Smooth muscle cell (in vitro differentiated cells): ENCODE data around the gene AJM1. TPM values are rescaled to one million over a fixed set of nuclear protein-coding genes. Genes with fewer than 3 reads are reported as not detected.
A peak's percentile ranks its signal among the peaks of the same experiment; 100 is the strongest.
"Not testable (repeated sequence)": the region's sequence is repeated elsewhere in the genome, so short reads cannot be mapped to it uniquely, and the experiment has no call there.

ENCODE experiments used
- DNase-seq: peaks from one replicate; lab custom pipeline; 2025; ENCODE audit not compliant: unreplicated experiment; lab: John Stamatoyannopoulos, UW
- H2AFZ ChIP-seq: fragments of 200-600 bp; sonication (generic); 2 replicates; pipeline ENCODE4 v1.6.0; 2016; ENCODE audit warnings: antibody characterized with exemption, low read depth, mild to moderate bottlenecking
- H3F3A ChIP-seq: fragments of 200-600 bp; sonication (generic); 2 replicates; pipeline ENCODE4 v1.6.0; 2017; ENCODE audit warnings: antibody characterized with exemption, low read depth
- H3K27ac ChIP-seq: fragments of 200-600 bp; sonication (generic); 2 replicates; pipeline ENCODE4 v1.5.1; 2016; ENCODE audit warnings: low read depth, mild to moderate bottlenecking
- H3K27me3 ChIP-seq: fragments of 200-600 bp; sonication (generic); 2 replicates; pipeline ENCODE4 v1.6.1; 2016; ENCODE audit warnings: low read depth, mild to moderate bottlenecking
- H3K36me3 ChIP-seq: fragments of 200-600 bp; sonication (generic); 2 replicates; pipeline ENCODE4 v1.5.1; 2016; ENCODE audit warnings: low read depth
- H3K4me1 ChIP-seq: fragments of 200-600 bp; sonication (generic); 2 replicates; pipeline ENCODE4 v1.5.1; 2016; ENCODE audit warnings: low read depth
- H3K4me2 ChIP-seq: fragments of 200-600 bp; sonication (generic); 2 replicates; pipeline ENCODE4 v1.6.0; 2016; ENCODE audit warnings: mild to moderate bottlenecking
- H3K4me3 ChIP-seq: fragments of 200-600 bp; sonication (generic); 2 replicates; pipeline ENCODE4 v1.5.1; 2016; ENCODE audit warnings: mild to moderate bottlenecking
- H3K79me2 ChIP-seq: fragments of 200-600 bp; sonication (generic); 2 replicates; pipeline ENCODE4 v1.6.0; 2016; ENCODE audit warnings: low read depth, mild to moderate bottlenecking
- H3K9ac ChIP-seq: fragments of 200-600 bp; sonication (generic); 2 replicates; pipeline ENCODE4 v1.6.0; 2016; ENCODE audit warnings: low read depth
- H3K9me3 ChIP-seq: fragments of 200-600 bp; sonication (generic); replicated peaks from 2 replicates; pipeline ENCODE4 v1.5.1; 2016; ENCODE audit warnings: low read depth
- H4K20me1 ChIP-seq: fragments of 200-600 bp; sonication (generic); 2 replicates; pipeline ENCODE4 v1.6.0; 2016; ENCODE audit warnings: low read depth
- WGBS: methylation state at CpG from one replicate; pipeline ENCODE4 v1.1.7; 2016; ENCODE audit warnings: low lambda C conversion rate; 5-methylcytosine and 5-hydroxymethylcytosine counted together
- polyA plus RNA-seq: library from polyadenylated mRNA; unstranded; fragments of >200 nt; fragmentation: Nextera tagmentation; extraction: Ambion mirVana; gene quantifications from 2 replicates; pipeline ENCODE4 v1.2.1, GENCODE V29; 2016
- total RNA-seq: library from RNA; depleted of rRNA; stranded (reverse); fragments of >200 nt; gene quantifications from 2 replicates; pipeline ENCODE4 v1.2.3, GENCODE V29; 2014
- TF ChIP-seq, protein P1 (sequence below): fragments of 200-600 bp; sonication (generic); IDR thresholded peaks from 2 replicates; pipeline ENCODE4 v1.5.1; 2017; ENCODE audit warnings: borderline replicate concordance, mild to moderate bottlenecking, antibody characterized with exemption; ENCODE audit not compliant: insufficient read depth, poor library complexity, severe bottlenecking

Gene AJM1
- total and polyA plus RNA-seq, 2 experiments from 2014 or later = 1.8 to 2.9 TPM

GRCh38 chr9:136840877-136841645 is 1.2 kb upstream of the AJM1 start:
- no peaks in the 10 kb centered on the region for H3K27me3 ChIP-seq
- H3K79me2 ChIP-seq = no peaks in the 10 kb centered on the region
- no peak overlapping the region for H3K4me3 ChIP-seq
- peaks cover 21% of the 10 kb centered on the region for H3K4me1 ChIP-seq
- 75% methylated on average over 28 of the region's 28 CpGs for WGBS
- TF ChIP-seq, protein P1, sequence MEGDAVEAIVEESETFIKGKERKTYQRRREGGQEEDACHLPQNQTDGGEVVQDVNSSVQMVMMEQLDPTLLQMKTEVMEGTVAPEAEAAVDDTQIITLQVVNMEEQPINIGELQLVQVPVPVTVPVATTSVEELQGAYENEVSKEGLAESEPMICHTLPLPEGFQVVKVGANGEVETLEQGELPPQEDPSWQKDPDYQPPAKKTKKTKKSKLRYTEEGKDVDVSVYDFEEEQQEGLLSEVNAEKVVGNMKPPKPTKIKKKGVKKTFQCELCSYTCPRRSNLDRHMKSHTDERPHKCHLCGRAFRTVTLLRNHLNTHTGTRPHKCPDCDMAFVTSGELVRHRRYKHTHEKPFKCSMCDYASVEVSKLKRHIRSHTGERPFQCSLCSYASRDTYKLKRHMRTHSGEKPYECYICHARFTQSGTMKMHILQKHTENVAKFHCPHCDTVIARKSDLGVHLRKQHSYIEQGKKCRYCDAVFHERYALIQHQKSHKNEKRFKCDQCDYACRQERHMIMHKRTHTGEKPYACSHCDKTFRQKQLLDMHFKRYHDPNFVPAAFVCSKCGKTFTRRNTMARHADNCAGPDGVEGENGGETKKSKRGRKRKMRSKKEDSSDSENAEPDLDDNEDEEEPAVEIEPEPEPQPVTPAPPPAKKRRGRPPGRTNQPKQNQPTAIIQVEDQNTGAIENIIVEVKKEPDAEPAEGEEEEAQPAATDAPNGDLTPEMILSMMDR = peak; percentile 2
- no peak overlapping the region for H2AFZ ChIP-seq
- peak overlapping the region; percentile 59 for H3K4me2 ChIP-seq
- H3K36me3 ChIP-seq = no peaks in the 10 kb centered on the region
- H3K27ac ChIP-seq = no peak overlapping the region
- no peaks in the 10 kb centered on the region for H3K9me3 ChIP-seq
- DNase-seq = peak; percentile 21
- peaks cover 26% of the 10 kb centered on the region for H4K20me1 ChIP-seq
- no peak overlapping the region for H3K9ac ChIP-seq
- H3F3A ChIP-seq = peaks cover 10% of the 10 kb centered on the region

DNA sequence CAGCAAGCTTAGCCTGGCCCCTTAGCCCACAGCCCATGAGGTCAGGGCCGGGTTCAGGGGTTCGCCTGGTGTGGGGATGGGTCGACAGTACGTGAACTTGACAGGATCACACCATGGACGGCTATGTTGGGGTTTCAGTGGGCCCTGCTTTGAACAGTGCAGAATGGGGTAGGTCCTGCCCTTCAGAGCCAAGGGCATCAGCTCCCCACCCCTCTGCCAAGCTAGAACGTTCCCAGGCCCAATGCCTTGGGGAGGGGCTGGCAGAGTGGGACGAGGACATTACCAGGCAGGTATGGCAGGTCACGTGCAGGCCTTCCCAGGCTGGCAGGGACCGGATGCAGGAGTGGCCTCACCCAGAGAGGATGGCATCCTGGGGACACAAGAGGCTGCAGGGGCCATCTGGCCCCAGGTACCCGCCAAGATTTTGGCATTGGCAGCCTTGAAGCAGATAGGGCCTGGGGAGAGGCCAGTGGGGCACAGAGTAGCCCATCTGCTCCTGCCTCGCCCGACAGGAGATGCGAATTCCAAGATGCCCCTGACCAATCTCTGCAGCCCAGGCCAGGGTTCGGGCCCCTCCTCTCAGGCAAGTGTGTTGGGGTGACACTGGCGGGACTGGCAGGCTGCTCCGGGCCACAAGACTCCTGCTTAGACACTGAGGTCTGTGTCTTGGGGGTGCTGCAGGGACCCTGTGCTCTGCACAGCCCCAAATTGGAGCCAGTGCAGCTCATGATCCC is 465 bp upstream of the AJM1 start:
- not testable (repeated sequence) for H3K9me3 ChIP-seq, H3F3A ChIP-seq, H3K79me2 ChIP-seq, H3K9ac ChIP-seq, H3K36me3 ChIP-seq, H3K27ac ChIP-seq, H3K27me3 ChIP-seq, H2AFZ ChIP-seq, DNase-seq
- Histone ChIP-seq H3K4me3 (peak overlapping the region; percentile 55), H3K4me1 (peaks cover 21% of the 10 kb centered on the region), H4K20me1 (peaks cover 26% of the 10 kb centered on the region), H3K4me2 (peak overlapping the region; percentile 81)
- WGBS = 64% methylated on average over 16 of the region's 16 CpGs

- Histone ChIP-seq H3K4me1 (peaks cover 24% of the 10 kb centered on the region), H4K20me1 (peaks cover 26% of the 10 kb centered on the region), H3K4me2 (peak overlapping the region; percentile 81)
- DNase-seq, H3K9ac ChIP-seq, H3K27me3 ChIP-seq, H3K36me3 ChIP-seq, H3F3A ChIP-seq, H3K9me3 ChIP-seq, H3K27ac ChIP-seq, H3K4me3 ChIP-seq, H3K79me2 ChIP-seq, H2AFZ ChIP-seq: not testable (repeated sequence)
- whole genome bisulfite sequencing = 80% methylated on average over 20 of the region's 21 CpGs
Observed at GRCh38 chr9:136843159-136843800, 1.0 kb downstream of the AJM1 start.

DNA sequence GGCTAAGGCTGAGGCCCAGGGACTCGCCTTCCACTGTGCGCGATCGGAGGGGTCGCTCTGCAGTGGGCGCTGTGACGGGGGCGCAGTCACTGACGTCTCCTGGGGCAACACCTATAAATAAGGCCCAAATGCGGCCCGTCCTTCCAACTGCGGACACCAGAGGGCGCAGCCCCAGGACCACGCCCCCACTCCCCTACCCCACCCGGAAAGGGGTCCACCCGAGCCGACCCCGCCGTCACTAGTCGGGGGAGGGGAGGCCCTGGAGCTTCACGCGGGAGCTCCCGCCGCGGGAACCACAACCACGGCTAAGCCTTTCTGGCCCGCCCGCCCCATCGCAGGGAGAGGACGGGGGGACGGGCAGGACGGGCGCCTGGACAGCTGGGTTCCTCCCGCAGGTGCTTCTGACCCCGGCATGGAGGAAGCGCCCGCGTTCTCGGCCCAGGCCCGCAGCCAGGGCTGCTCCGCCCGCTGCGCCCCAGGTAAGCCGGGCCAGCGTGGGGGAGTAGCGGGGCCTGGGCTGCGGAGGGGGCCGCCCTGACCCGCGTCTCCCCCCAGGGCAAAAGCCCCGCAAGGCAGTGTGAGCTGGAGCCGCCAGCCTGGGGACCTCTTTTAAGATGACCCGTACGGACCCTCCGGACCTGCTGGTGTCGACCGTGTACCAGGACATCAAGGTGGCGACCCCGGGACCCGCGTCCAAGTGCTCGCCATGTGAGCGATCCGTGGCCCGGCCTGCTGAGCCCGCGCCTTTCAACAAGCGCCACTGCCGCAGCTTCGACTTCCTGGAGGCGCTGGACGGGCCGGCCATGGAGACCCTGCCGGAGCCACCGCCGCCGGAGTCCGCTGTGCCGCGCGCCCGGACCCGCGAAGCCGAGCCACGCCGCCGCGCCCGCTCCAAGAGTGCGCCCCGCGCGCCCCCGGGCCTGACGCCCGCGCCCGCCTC is 1.8 kb downstream of the AJM1 start:
- H4K20me1 ChIP-seq = peaks cover 26% of the 10 kb centered on the region
- H3K4me2 ChIP-seq, H2AFZ ChIP-seq, H3K27ac ChIP-seq, H3K9me3 ChIP-seq, H3K9ac ChIP-seq, DNase-seq, H3F3A ChIP-seq, H3K4me3 ChIP-seq, H3K79me2 ChIP-seq, H3K27me3 ChIP-seq, H3K36me3 ChIP-seq: not testable (repeated sequence)
- WGBS = 79% methylated on average over 53 of the region's 99 CpGs
- TF ChIP-seq, protein P1 = peak; percentile 47
- peaks cover 24% of the 10 kb centered on the region for H3K4me1 ChIP-seq
